Esophagus (tissue), 2 donors: ENCODE results near the gene SNUPN. TPM values are rescaled to one million over a fixed set of nuclear protein-coding genes. Genes with fewer than 3 reads are reported as not detected.
"Not testable (repeated sequence)": the region's sequence is repeated elsewhere in the genome, so short reads cannot be mapped to it uniquely, and the experiment has no call there.

Experiments
- H3K27ac ChIP-seq, 2 donors: one replicate each; pipeline ENCODE4 v1.5.1; 2013; ENCODE audit warnings: low read depth in 2 of 2, mild to moderate bottlenecking in 2 of 2, inconsistent platforms in 1 of 2, low read length in 1 of 2, moderate library complexity in 1 of 2
- H3K27me3 ChIP-seq, 2 donors: one replicate each; pipeline ENCODE4 v1.6.1; 2013; ENCODE audit warnings: low read length in 2 of 2, control low read depth in 1 of 2, mild to moderate bottlenecking in 1 of 2; ENCODE audit not compliant: insufficient read depth in 2 of 2, control insufficient read depth in 1 of 2
- H3K36me3 ChIP-seq, 2 donors: one replicate each; pipeline ENCODE4 v1.6.1; 2013; ENCODE audit warnings: low read length in 1 of 2; ENCODE audit not compliant: control insufficient read depth in 2 of 2, insufficient read depth in 2 of 2
- H3K4me1 ChIP-seq, 2 donors: one replicate each; pipeline ENCODE4 v1.6.1; 2013; ENCODE audit warnings: low read length in 1 of 2; ENCODE audit not compliant: control insufficient read depth in 2 of 2, insufficient read depth in 2 of 2
- H3K4me3 ChIP-seq, 2 donors: one replicate each; pipeline ENCODE4 v1.5.1; 2013; ENCODE audit warnings: low read length in 2 of 2, mild to moderate bottlenecking in 2 of 2, low read depth in 1 of 2, moderate library complexity in 1 of 2
- H3K9me3 ChIP-seq, 2 donors: one replicate each; pipeline ENCODE4 v1.6.1; 2013; ENCODE audit warnings: mild to moderate bottlenecking in 2 of 2, low read depth in 1 of 2, low read length in 1 of 2, moderate library complexity in 1 of 2; ENCODE audit not compliant: control insufficient read depth in 2 of 2, insufficient read depth in 1 of 2
- WGBS, 2 donors: extraction: QIAGEN DNeasy Blood & Tissue Kit; methylation state at CpG; one replicate each; pipeline ENCODE4 v1.1.7; 2013; 5-methylcytosine and 5-hydroxymethylcytosine counted together
- polyA plus RNA-seq, 2 donors: library from polyadenylated mRNA; stranded (reverse); fragments of 200-250 nt; gene quantifications; one replicate each; pipeline ENCODE4 v1.2.3, GENCODE V29; 2013
- donor health status: healthy with polysubstance abuse.
- donor health status: Bipolar disorder and iron deficiency.

Gene SNUPN
- polyA plus RNA-seq, 2 donors, result 9.6 to 11.1 TPM

- H3K4me1 ChIP-seq, result no peaks in the 10 kb centered on the region
- 96 to 97% methylated on average over 5 of the region's 5 CpGs for WGBS, 2 donors
These were observed 51.7 kb downstream of the SNUPN start for GRCh38 chr15:75573648-75574384.

GRCh38 chr15:75570126-75570845 is 55.2 kb downstream of the SNUPN start:
- no peaks in the 10 kb centered on the region for H3K9me3 ChIP-seq
- WGBS, 2 donors, result 81 to 83% methylated on average over 8 of the region's 8 CpGs
- no peak overlapping the region for H3K4me3 ChIP-seq
- H3K27me3 ChIP-seq, result no peaks in the 10 kb centered on the region
- peaks cover 0 to 3% of the 10 kb centered on the region in 2 donors for H3K4me1 ChIP-seq
- no peak overlapping the region for H3K27ac ChIP-seq
- peaks cover 0 to 3% of the 10 kb centered on the region in 2 donors for H3K36me3 ChIP-seq

More at GRCh38 chr15:75573648-75574384, 51.7 kb downstream of the SNUPN start:
- no peak overlapping the region for H3K4me3 ChIP-seq
- no peak overlapping the region for H3K27ac ChIP-seq
- H3K9me3 ChIP-seq, result no peaks in the 10 kb centered on the region
- H3K27me3 ChIP-seq, result no peaks in the 10 kb centered on the region
- peaks cover 0 to 3% of the 10 kb centered on the region in 2 donors for H3K36me3 ChIP-seq

- H3K4me1 ChIP-seq, result peaks cover 0 to 3% of the 10 kb centered on the region in 2 donors
- no peak overlapping the region for H3K4me3 ChIP-seq
- no peaks in the 10 kb centered on the region for H3K36me3 ChIP-seq
- no peak overlapping the region for H3K27ac ChIP-seq
- 97% methylated on average over 3 of the region's 3 CpGs for WGBS, 2 donors
- H3K9me3 ChIP-seq, result no peaks in the 10 kb centered on the region
- H3K27me3 ChIP-seq, result no peaks in the 10 kb centered on the region
These were observed 60.2 kb downstream of the SNUPN start for GRCh38 chr15:75565062-75565970.

- H3K4me1 ChIP-seq, result peaks cover 0 to 3% of the 10 kb centered on the region in 2 donors
- no peaks in the 10 kb centered on the region for H3K9me3 ChIP-seq
- WGBS, 2 donors, result 97 to 98% methylated on average over 5 of the region's 5 CpGs
- no peaks in the 10 kb centered on the region for H3K36me3 ChIP-seq
- H3K27me3 ChIP-seq, result no peaks in the 10 kb centered on the region
- H3K4me3 ChIP-seq, result no peak overlapping the region
- no peak overlapping the region for H3K27ac ChIP-seq
These were observed 63.6 kb downstream of the SNUPN start for GRCh38 chr15:75561888-75562287.

- not testable (repeated sequence) for H3K4me3 ChIP-seq, H3K36me3 ChIP-seq, H3K27me3 ChIP-seq, H3K9me3 ChIP-seq, H3K4me1 ChIP-seq, H3K27ac ChIP-seq
- 75 to 81% methylated on average over 5 to 6 of the region's 6 CpGs for WGBS, 2 donors
These were observed 66.2 kb downstream of the SNUPN start for GRCh38 chr15:75559360-75559759.

GRCh38 chr15:75558955-75559354 is 66.6 kb downstream of the SNUPN start:
- H3K36me3 ChIP-seq, H3K4me3 ChIP-seq, H3K4me1 ChIP-seq, H3K27me3 ChIP-seq, H3K9me3 ChIP-seq, H3K27ac ChIP-seq: not testable (repeated sequence)
- 94 to 95% methylated on average over 25 to 28 of the region's 28 CpGs for WGBS, 2 donors

- Histone ChIP-seq H3K4me1 (no peaks in the 10 kb centered on the region), H3K36me3 (no peaks in the 10 kb centered on the region), H3K9me3 (no peaks in the 10 kb centered on the region), H3K4me3 (no peak overlapping the region), H3K27me3 (no peaks in the 10 kb centered on the region), H3K27ac (no peak overlapping the region)
These were observed 70.8 kb downstream of the SNUPN start for GRCh38 chr15:75554717-75555116.

- H3K9me3 ChIP-seq, result no peaks in the 10 kb centered on the region
- H3K27me3 ChIP-seq, result no peaks in the 10 kb centered on the region
- H3K36me3 ChIP-seq, result no peaks in the 10 kb centered on the region
- no peak overlapping the region for H3K27ac ChIP-seq
- H3K4me1 ChIP-seq, result no peaks in the 10 kb centered on the region
- H3K4me3 ChIP-seq, result no peak overlapping the region
These were observed 71.9 kb downstream of the SNUPN start for GRCh38 chr15:75553659-75554058.

GRCh38 chr15:75551091-75551490 is 74.4 kb downstream of the SNUPN start:
- H3K4me1 ChIP-seq, result no peaks in the 10 kb centered on the region
- no peaks in the 10 kb centered on the region for H3K9me3 ChIP-seq
- 88 to 90% methylated on average over 4 of the region's 4 CpGs for WGBS, 2 donors
- H3K4me3 ChIP-seq, result no peak overlapping the region
- H3K36me3 ChIP-seq, result no peaks in the 10 kb centered on the region
- H3K27me3 ChIP-seq, result no peaks in the 10 kb centered on the region
- H3K27ac ChIP-seq, result no peak overlapping the region
